Transverse colon (tissue), 4 donors: ENCODE results near the gene ASIP. TPM values are rescaled to one million over a fixed set of nuclear protein-coding genes. Genes with fewer than 3 reads are reported as not detected.

ENCODE experiments used
- DNase-seq: peaks from one replicate; pipeline ENCODE4 v3.0.0-alpha.2; 2019
- H3K27ac ChIP-seq, 4 donors: fragments of 200-600 bp; sonication (generic); 2 replicates each; pipeline ENCODE4 v1.5.1; 2016 to 2018; ENCODE audit warnings: inconsistent platforms in 4 of 4
- H3K27me3 ChIP-seq: fragments of 200-600 bp; sonication (generic); 2 replicates; pipeline ENCODE4 v1.5.1; 2017; ENCODE audit warnings: inconsistent platforms
- H3K36me3 ChIP-seq, 4 donors: fragments of 200-600 bp; sonication (generic); 2 replicates each; pipeline ENCODE4 v1.5.1; 2017 to 2019; ENCODE audit warnings: inconsistent platforms in 4 of 4
- H3K4me1 ChIP-seq, 4 donors: fragments of 200-600 bp; sonication (generic); 2 replicates each; pipeline ENCODE4 v1.5.1; 2017 to 2020; ENCODE audit warnings: inconsistent platforms in 4 of 4
- H3K4me3 ChIP-seq, 4 donors: fragments of 200-600 bp; sonication (generic); 1 replicate in 1 of 4; 2 replicates in 3 of 4; pipeline versions ENCODE4 v1.5.1 to v1.6.1; 2017 to 2019; ENCODE audit warnings: inconsistent platforms in 4 of 4
- H3K9me3 ChIP-seq, 2 donors: fragments of 200-600 bp; sonication (generic); 2 replicates each; pipeline ENCODE4 v1.5.1; 2017 to 2019; ENCODE audit warnings: inconsistent platforms in 2 of 2
- CTCF ChIP-seq, 5 experiments: fragments of 200-600 bp in 3 of 5; fragments of 450-650 bp in 2 of 5; sonication (generic) in 3 of 5; IDR thresholded peaks; 1 replicate in 2 of 5; 2 replicates in 3 of 5; pipeline ENCODE4 v1.5.1; 2016 to 2017; ENCODE audit warnings: antibody characterized with exemption in 5 of 5, inconsistent platforms in 3 of 5, mild to moderate bottlenecking in 2 of 5, moderate library complexity in 1 of 5
- POLR2A ChIP-seq: fragments of 450-650 bp; IDR thresholded peaks from one replicate; pipeline ENCODE4 v1.6.1; 2016; ENCODE audit warnings: antibody characterized with exemption, mild to moderate bottlenecking, moderate library complexity
- WGBS, 2 donors: methylation state at CpG; one replicate each; pipeline ENCODE4 v1.1.5; 2018; ENCODE audit warnings: low coverage in 1 of 2; 5-methylcytosine and 5-hydroxymethylcytosine counted together
- in situ Hi-C, 4 donors: fragments of 200-750 bp; cut with MboI; loops; one replicate each; pipeline versions ENCODE4 v1.15.0 to v1.15.1; 2017; ENCODE audit warnings: low sequenced_read_pairs in 3 of 4, low pct_ligation_motif_present in 1 of 4, low pct_unique_long_range_greater_than_20kb in 1 of 4
- intact Hi-C: fragments of 100-400 bp; cut with DNase I; formaldehyde crosslinking; loops from one replicate; pipeline ENCODE4 v1.15.1; 2023; ENCODE audit warnings: low total_unique reads
- total RNA-seq, 4 donors: library from RNA; depleted of rRNA; stranded (reverse); fragments of >200 nt; gene quantifications; one replicate each; pipeline ENCODE4 v1.1.0, GENCODE V29; 2016

ASIP gene
- total RNA-seq, 4 donors from 2014 or later = not detected

DNA sequence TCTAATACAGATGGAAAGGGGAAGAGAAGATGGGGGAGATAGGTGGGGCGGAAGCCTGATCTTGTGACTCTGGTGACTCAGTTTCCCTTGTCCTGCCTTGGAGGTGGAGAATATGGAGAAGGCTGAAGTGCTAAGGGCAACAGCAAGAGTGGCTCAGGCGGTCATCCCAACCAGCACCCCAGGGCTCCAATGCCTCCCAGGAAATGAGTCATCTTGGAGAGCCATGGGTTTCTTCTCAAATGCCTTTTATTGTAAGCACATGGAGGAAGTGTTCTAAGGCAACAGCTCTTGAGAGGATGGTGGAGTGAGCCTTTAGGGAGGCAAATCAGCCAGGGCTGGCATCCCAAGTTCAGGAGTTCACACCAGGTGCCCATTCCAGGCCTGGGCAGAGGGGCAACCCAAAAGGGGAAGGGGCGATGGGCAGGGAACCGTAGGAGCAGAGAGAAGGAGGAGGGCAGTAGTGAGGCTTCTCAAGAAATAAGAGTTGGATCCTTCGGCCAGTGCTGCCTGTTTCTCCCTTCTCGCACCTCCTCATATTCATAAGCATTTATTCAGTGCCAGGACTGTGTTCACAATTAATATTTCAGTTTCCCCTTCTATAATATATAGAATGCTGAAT lies 75.1 kb downstream of the ASIP start:
- no peak for DNase-seq
- Histone ChIP-seq H3K9me3 (no peaks in the 10 kb centered on the region), H3K36me3 (no peaks in the 10 kb centered on the region), H3K27me3 (peaks cover 9% of the 10 kb centered on the region), H3K27ac (no peak overlapping the region), H3K4me1 (peaks cover 6 to 16% (median 13%) of the 10 kb centered on the region in 4 donors), H3K4me3 (no peak overlapping the region)
- intact Hi-C loops = no loop called here
- in situ Hi-C loops = loop anchor here (10.0 to 25.0 kb wide), 5 partner anchors 171 to 446 kb away; partner anchors contain the start of genes DYNLRB1 (in 2 of the 4) and TP53INP2 (in 1 of the 4)
- TF ChIP-seq POLR2A (no peak), CTCF (IDR thresholded peaks at IDR 0.05) (no peak)
- 91 to 92% methylated on average over 6 of the region's 6 CpGs for WGBS, 2 donors

Other genes starting within 250 kb of the ASIP start
- gene RALY, start 247.5 kb upstream of the ASIP start, total RNA-seq = 100 to 1,000 TPM in 3 of 4 donors, 10 to 100 TPM in 1; 71.6 to 166 (median 149) TPM
- 10 to 100 TPM; 15.3 to 42.1 (median 23.9) TPM for gene EIF2S2, start 129.2 kb upstream of the ASIP start, total RNA-seq
- gene AHCY, start 61.9 kb downstream of the ASIP start, total RNA-seq = 10 to 100 TPM; 23.9 to 71.6 (median 63.8) TPM
- 10 to 100 TPM; 35.2 to 82.8 (median 65.3) TPM for gene ITCH, start 121.8 kb downstream of the ASIP start, total RNA-seq